Thyroid gland (tissue), 4 donors: ENCODE data around the gene DNAJB6.

ENCODE experiments used
- CTCF ChIP-seq, 6 experiments: fragments of 200-600 bp in 3 of 6; fragments of 450-650 bp in 3 of 6; sonication (generic) in 3 of 6; IDR thresholded peaks; one replicate each; pipeline ENCODE4 v1.5.1; 2016 to 2019; ENCODE audit warnings: antibody characterized with exemption in 6 of 6, mild to moderate bottlenecking in 2 of 6, inconsistent platforms in 1 of 6, moderate library complexity in 1 of 6
- POLR2A ChIP-seq, 2 donors: fragments of 450-650 bp; IDR thresholded peaks; one replicate each; pipeline ENCODE4 v1.6.1; 2017; ENCODE audit warnings: antibody characterized with exemption in 2 of 2, mild to moderate bottlenecking in 2 of 2, moderate library complexity in 1 of 2

- TF ChIP-seq CTCF (IDR thresholded peaks at IDR 0.05) (no peak), POLR2A (IDR thresholded peaks at IDR 0.05) (no peak)
Observed at GRCh38 chr7:157399086-157399687, 62.4 kb downstream of the DNAJB6 start.
